Measurements from ENCODE around the gene ACTN4. TPM values are rescaled to one million over a fixed set of nuclear protein-coding genes. Genes with fewer than 3 reads are reported as not detected.
"Not testable (repeated sequence)": the region's sequence is repeated elsewhere in the genome, so short reads cannot be mapped to it uniquely, and the experiment has no call there.

The ACTN4 gene
- total and polyA plus RNA-seq, 11 donors = 100 to 307 (median 149) TPM

DNA sequence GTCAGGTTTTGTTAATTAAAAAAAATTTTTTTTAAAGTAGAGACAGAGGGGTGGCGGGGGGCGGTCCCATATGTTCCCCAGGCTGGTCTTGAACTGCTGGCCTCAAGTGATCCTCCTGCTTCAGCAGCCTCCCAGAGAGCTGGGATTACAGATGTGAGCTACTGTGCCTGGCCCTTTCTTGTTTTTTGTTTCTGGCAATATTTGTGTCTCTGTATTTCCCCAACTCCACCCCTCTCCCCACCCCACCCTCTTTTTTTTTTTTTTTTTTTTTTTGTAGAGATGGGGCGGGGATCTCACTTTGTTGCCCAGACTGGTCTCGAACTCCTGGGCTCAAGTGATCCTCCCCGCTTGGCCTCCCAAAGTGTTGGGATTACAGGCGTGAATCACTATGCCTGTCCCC lies 97.4 kb downstream of the ACTN4 start:
- no peak for TF ChIP-seq POLR2A (IDR thresholded peaks at IDR 0.05)
- TF ChIP-seq, protein P1, sequence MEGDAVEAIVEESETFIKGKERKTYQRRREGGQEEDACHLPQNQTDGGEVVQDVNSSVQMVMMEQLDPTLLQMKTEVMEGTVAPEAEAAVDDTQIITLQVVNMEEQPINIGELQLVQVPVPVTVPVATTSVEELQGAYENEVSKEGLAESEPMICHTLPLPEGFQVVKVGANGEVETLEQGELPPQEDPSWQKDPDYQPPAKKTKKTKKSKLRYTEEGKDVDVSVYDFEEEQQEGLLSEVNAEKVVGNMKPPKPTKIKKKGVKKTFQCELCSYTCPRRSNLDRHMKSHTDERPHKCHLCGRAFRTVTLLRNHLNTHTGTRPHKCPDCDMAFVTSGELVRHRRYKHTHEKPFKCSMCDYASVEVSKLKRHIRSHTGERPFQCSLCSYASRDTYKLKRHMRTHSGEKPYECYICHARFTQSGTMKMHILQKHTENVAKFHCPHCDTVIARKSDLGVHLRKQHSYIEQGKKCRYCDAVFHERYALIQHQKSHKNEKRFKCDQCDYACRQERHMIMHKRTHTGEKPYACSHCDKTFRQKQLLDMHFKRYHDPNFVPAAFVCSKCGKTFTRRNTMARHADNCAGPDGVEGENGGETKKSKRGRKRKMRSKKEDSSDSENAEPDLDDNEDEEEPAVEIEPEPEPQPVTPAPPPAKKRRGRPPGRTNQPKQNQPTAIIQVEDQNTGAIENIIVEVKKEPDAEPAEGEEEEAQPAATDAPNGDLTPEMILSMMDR (IDR thresholded peaks at IDR 0.05) = no peak
- DNase-seq (no peak), ATAC-seq (no peak)
- H3K4me3 ChIP-seq = no peak overlapping the region
- H3K4me1 ChIP-seq = no peaks in the 10 kb centered on the region
- intact Hi-C loops (cut with DNase I) = no loop called here
- H3K9me3 ChIP-seq = no peaks in the 10 kb centered on the region
- no peaks in the 10 kb centered on the region for H3K27me3 ChIP-seq
- H3K36me3 ChIP-seq = no peaks in the 10 kb centered on the region
- WGBS, 4 donors = 86 to 93% (median 92%) methylated on average over 6 of the region's 6 CpGs
- H3K27ac ChIP-seq = no peak overlapping the region

DNA sequence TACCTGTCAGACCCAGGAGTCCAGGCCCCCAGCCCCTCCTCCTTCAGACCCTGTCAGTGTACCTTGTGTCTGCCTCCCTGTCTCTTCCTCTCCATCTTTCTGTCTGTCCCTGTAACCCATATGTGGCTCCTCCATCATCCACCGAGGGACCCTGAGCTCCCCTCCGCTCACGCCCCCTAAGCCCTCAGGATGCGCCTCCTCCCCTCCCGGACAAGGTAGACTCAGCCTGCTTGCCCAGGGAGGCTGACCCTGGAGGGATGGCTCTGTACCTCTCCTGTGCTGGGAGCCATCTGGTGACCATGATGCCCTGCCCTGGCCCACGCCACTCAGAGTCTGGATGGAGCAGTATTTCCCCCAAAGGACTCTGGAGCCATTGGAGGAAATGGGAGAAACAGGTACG lies 97.9 kb downstream of the ACTN4 start:
- no peak for DNase-seq
- intact Hi-C loops (cut with DNase I) = no loop called here
- no peak overlapping the region for H3K4me3 ChIP-seq
- no peak for ATAC-seq
- H3K9me3 ChIP-seq = no peaks in the 10 kb centered on the region
- H3K27me3 ChIP-seq = no peaks in the 10 kb centered on the region
- H3K4me1 ChIP-seq = no peaks in the 10 kb centered on the region
- 74 to 83% (median 81%) methylated on average over 6 to 7 of the region's 7 CpGs for WGBS, 4 donors
- H3K36me3 ChIP-seq = no peaks in the 10 kb centered on the region
- TF ChIP-seq POLR2A (IDR thresholded peaks at IDR 0.05) = no peak
- TF ChIP-seq, protein P1 (IDR thresholded peaks at IDR 0.05) = no peak
- no peak overlapping the region for H3K27ac ChIP-seq

DNA sequence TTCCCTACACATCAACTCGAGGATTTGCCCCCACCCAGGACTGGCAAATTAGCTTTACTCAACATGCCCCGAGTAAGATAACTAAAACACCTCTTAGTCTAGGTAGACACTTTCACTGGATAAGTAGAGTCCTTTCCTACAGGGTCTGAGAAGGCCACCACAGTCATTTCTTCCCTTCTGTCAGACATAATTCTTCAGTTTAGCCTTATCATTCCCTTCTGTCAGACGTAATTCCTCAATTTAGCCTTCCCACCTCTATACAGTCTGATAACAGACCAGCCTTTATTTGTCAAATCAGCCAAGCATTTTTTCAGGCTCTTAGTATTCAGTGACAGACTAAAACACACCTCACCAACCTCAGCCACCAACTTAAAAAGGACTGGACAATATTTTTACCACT lies 106.3 kb downstream of the ACTN4 start:
- intact Hi-C loops (cut with DNase I) = loop anchor here in 1 of 10 donors (10.0 kb wide), 1 partner anchor 51 kb away; no protein-coding TSS in a partner anchor
- peak overlapping the region in 7 of 12 donors; percentile 24 to 55 (median 49) for H3K27ac ChIP-seq
- not testable (repeated sequence) for H3K4me1 ChIP-seq, H3K36me3 ChIP-seq, H3K4me3 ChIP-seq, DNase-seq, H3K9me3 ChIP-seq, H3K27me3 ChIP-seq, ATAC-seq
- 62 to 81% (median 71%) methylated on average over 3 of the region's 3 CpGs for WGBS, 4 donors

DNA sequence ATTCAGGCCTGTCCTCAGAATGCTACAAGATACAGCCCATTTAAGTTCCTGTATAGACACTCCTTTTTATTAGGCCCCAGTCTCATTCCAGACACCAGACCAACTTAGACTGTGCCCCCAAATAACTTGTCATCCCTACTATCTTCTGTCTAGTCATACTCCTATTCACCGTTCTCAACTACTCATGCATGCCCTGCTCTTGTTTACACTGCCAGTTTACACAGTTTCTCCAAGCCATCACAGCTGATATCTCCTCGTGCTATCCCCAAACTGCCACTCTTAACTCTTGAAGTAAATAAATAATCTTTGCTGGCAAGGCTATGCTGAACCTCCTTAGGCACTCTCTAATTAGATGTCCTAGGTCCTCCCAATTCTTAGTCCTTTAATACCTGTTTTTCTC lies 106.7 kb downstream of the ACTN4 start:
- 60 to 100% (median 91%) methylated on average over 1 to 2 of the region's 2 CpGs for WGBS, 4 donors
- H3K27ac ChIP-seq = peak overlapping the region in 6 of 12 donors; percentile 28 to 55 (median 50)
- ATAC-seq, DNase-seq, H3K9me3 ChIP-seq, H3K4me1 ChIP-seq, H3K4me3 ChIP-seq, H3K36me3 ChIP-seq, H3K27me3 ChIP-seq: not testable (repeated sequence)
- intact Hi-C loops (cut with DNase I) = loop anchor here in 1 of 10 donors (10.0 kb wide), 1 partner anchor 51 kb away; no protein-coding TSS in a partner anchor

DNA sequence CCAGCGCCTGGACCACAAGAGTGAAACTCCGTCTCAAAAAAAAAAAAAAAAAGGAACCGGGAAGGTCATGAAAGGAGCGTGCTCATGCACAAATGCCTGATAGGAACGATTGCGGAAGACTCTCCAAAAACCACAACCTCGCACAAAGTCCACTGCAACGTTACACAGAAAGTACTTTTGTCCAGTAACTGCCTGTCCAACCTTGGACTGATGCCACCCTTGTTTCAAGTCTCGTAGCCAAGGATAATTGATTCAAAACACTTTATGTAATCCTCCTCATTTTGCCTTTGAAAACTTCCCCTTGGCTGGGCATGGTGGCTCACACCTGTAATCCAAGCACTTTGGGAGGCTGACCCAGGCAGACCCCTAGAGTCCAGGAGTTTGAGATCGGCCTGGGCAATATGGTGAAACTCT lies 112.1 kb downstream of the ACTN4 start:
- Histone ChIP-seq H3K27ac (no peak overlapping the region), H3K9me3 (peaks cover 0 to 5% (median 0%) of the 10 kb centered on the region in 12 donors), H3K4me1 (no peaks in the 10 kb centered on the region), H3K27me3 (no peaks in the 10 kb centered on the region), H3K36me3 (no peaks in the 10 kb centered on the region), H3K4me3 (no peak overlapping the region)
- TF ChIP-seq POLR2A (IDR thresholded peaks at IDR 0.05) = no peak
- TF ChIP-seq, protein P1 (IDR thresholded peaks at IDR 0.05) = no peak
- ATAC-seq (no peak), DNase-seq (no peak)
- WGBS, 4 donors = 68 to 84% (median 72%) methylated on average over 10 of the region's 10 CpGs
- intact Hi-C loops (cut with DNase I) = loop anchor here in 1 of 10 donors (10.0 kb wide), 1 partner anchor 45 kb away; no protein-coding TSS in a partner anchor

DNA sequence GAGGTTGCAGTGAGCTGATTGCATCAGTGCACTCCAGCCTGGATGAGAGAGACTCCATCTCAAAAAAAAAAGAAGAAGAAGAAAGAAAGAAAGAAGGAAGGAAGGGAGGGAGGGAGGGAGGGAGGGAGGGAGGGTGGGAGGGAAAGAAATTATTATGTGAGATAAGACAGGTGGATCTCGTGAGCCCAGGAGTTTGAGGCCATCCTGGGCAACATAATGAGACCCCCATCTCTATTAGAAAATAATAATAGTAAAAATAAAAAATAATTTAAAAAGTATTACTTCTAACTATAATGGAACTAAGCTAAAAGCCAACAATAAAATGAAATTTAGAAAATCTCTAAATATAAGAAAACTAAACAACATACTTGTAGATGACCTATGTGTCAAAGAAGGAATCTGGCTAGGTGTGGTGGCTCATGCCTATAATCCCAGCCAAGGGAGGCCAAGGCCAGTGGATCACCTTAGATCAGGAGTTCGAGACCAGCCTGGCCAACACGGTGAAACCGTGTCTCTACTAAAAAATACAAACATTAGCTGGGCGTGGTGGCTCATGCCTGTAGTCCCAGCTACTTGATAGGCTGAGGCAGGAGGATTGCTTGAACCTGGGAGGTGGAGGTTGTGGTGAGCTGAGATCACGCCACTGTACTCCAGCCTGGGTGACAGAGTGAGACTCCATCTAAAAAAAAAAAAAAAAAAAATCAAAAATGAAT lies 113.5 kb downstream of the ACTN4 start:
- WGBS, 4 donors = 88 to 93% (median 90%) methylated on average over 6 of the region's 6 CpGs
- intact Hi-C loops (cut with DNase I); ATAC-seq; H3K27ac ChIP-seq; H3K36me3 ChIP-seq; H3K9me3 ChIP-seq; H3K4me3 ChIP-seq; H3K27me3 ChIP-seq; H3K4me1 ChIP-seq; DNase-seq: not testable (repeated sequence)

DNA sequence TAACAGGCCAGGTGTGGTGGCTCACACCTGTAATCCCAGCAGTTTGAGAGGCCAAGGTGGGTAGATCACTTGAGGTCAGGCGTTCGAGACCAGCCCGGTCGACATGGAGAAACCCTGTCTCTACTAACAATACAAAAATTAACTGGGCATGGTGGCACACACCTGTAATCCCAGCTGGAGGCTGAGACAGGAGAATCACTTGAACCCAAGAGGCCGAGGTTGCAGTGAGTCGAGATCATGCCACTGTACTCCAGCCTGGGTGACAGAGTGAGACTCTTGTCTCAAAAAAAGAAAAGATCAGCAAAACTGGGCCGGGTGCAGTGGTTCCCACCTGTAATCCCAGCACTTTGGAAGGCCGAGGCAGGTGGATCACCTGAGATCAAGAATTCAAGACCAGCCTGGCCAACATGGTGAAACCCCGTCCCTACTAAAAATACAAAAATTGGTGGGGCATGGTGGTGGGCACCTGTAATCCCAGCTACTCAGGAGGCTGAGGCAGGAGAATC lies 114.5 kb downstream of the ACTN4 start:
- WGBS, 4 donors = 94 to 96% (median 94%) methylated on average over 9 of the region's 9 CpGs
- H3K27me3 ChIP-seq; H3K9me3 ChIP-seq; ATAC-seq; H3K4me1 ChIP-seq; H3K36me3 ChIP-seq; H3K4me3 ChIP-seq; DNase-seq; intact Hi-C loops (cut with DNase I); H3K27ac ChIP-seq: not testable (repeated sequence)

Data from heart left ventricle (tissue), 16 donors.